ENCODE measurements around the gene DPP6. TPM values are rescaled to one million over a fixed set of nuclear protein-coding genes. Genes with fewer than 3 reads are reported as not detected.

DPP6 gene
- total and polyA plus RNA-seq, 8 donors, result 0.29 to 1.2 (median 0.57) TPM

- H3K27me3 ChIP-seq, result no peaks in the 10 kb centered on the region
- ATAC-seq (no peak), DNase-seq (no peak)
- H3K4me1 ChIP-seq, result no peaks in the 10 kb centered on the region
- intact Hi-C loops (cut with DNase I), result no loop called here
- H3K36me3 ChIP-seq, result no peaks in the 10 kb centered on the region
- no peak overlapping the region for H3K4me3 ChIP-seq
- H3K27ac ChIP-seq, result no peak overlapping the region
- H3K9me3 ChIP-seq, result peaks cover 0 to 7% of the 10 kb centered on the region in 2 donors
- TF ChIP-seq CTCF (IDR thresholded peaks at IDR 0.05), result no peak
Observed at GRCh38 chr7:154252046-154252445, 199.8 kb downstream of the DPP6 start.

GRCh38 chr7:154253810-154254209, 201.6 kb downstream of the DPP6 start:
- no peaks in the 10 kb centered on the region for H3K36me3 ChIP-seq
- no peaks in the 10 kb centered on the region for H3K27me3 ChIP-seq
- no peak for DNase-seq
- no peak for ATAC-seq
- H3K4me3 ChIP-seq, result no peak overlapping the region
- TF ChIP-seq CTCF (IDR thresholded peaks at IDR 0.05), result no peak
- no peaks in the 10 kb centered on the region for H3K4me1 ChIP-seq
- no peak overlapping the region for H3K27ac ChIP-seq
- H3K9me3 ChIP-seq, result peaks cover 0 to 6% of the 10 kb centered on the region in 2 donors
- intact Hi-C loops (cut with DNase I), result no loop called here

- intact Hi-C loops (cut with DNase I), result no loop called here
- no peak for ATAC-seq
- no peaks in the 10 kb centered on the region for H3K27me3 ChIP-seq
Observed at GRCh38 chr7:154255324-154255723, 203.1 kb downstream of the DPP6 start.

GRCh38 chr7:154256150-154256549, 204.0 kb downstream of the DPP6 start:
- Histone ChIP-seq H3K27me3 (no peaks in the 10 kb centered on the region), H3K36me3 (no peaks in the 10 kb centered on the region), H3K9me3 (peaks cover 0 to 5% of the 10 kb centered on the region in 2 donors), H3K4me3 (no peak overlapping the region), H3K27ac (no peak overlapping the region), H3K4me1 (no peaks in the 10 kb centered on the region)
- no peak for DNase-seq
- no peak for TF ChIP-seq CTCF (IDR thresholded peaks at IDR 0.05)
- no peak for ATAC-seq
- intact Hi-C loops (cut with DNase I), result no loop called here

More at GRCh38 chr7:154255324-154255723, 203.1 kb downstream of the DPP6 start:
- no peak for TF ChIP-seq CTCF (IDR thresholded peaks at IDR 0.05)
- H3K27ac ChIP-seq, result no peak overlapping the region
- no peaks in the 10 kb centered on the region for H3K4me1 ChIP-seq
- H3K9me3 ChIP-seq, result peaks cover 0 to 5% of the 10 kb centered on the region in 2 donors
- DNase-seq, result no peak
- no peaks in the 10 kb centered on the region for H3K36me3 ChIP-seq
- no peak overlapping the region for H3K4me3 ChIP-seq

GRCh38 chr7:154259396-154259795, 207.2 kb downstream of the DPP6 start:
- peaks cover 0 to 7% of the 10 kb centered on the region in 2 donors for H3K9me3 ChIP-seq
- H3K36me3 ChIP-seq, result no peaks in the 10 kb centered on the region
- no peak for DNase-seq
- no peak overlapping the region for H3K27ac ChIP-seq
- no peak overlapping the region for H3K4me3 ChIP-seq
- H3K27me3 ChIP-seq, result no peaks in the 10 kb centered on the region
- no peak for ATAC-seq
- TF ChIP-seq CTCF (IDR thresholded peaks at IDR 0.05), result no peak
- intact Hi-C loops (cut with DNase I), result no loop called here
- no peaks in the 10 kb centered on the region for H3K4me1 ChIP-seq

Data from left lung (tissue), 10 donors.